Measurements from ENCODE around the gene LAPTM4A.

GRCh38 chr2:19991895-19992294 lies 59.5 kb downstream of the LAPTM4A start:
- TF ChIP-seq, protein P1, sequence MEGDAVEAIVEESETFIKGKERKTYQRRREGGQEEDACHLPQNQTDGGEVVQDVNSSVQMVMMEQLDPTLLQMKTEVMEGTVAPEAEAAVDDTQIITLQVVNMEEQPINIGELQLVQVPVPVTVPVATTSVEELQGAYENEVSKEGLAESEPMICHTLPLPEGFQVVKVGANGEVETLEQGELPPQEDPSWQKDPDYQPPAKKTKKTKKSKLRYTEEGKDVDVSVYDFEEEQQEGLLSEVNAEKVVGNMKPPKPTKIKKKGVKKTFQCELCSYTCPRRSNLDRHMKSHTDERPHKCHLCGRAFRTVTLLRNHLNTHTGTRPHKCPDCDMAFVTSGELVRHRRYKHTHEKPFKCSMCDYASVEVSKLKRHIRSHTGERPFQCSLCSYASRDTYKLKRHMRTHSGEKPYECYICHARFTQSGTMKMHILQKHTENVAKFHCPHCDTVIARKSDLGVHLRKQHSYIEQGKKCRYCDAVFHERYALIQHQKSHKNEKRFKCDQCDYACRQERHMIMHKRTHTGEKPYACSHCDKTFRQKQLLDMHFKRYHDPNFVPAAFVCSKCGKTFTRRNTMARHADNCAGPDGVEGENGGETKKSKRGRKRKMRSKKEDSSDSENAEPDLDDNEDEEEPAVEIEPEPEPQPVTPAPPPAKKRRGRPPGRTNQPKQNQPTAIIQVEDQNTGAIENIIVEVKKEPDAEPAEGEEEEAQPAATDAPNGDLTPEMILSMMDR (conservative IDR thresholded peaks at IDR 0.05), result no peak
- no peak for TF ChIP-seq ZFX (IDR thresholded peaks at IDR 0.05)
